Karpas-422 (cell line): ENCODE data around the gene NF2. TPM values are rescaled to one million over a fixed set of nuclear protein-coding genes. Genes with fewer than 3 reads are reported as not detected.

Source experiments
- small RNA-seq: library from RNA; depleted of rRNA; stranded (forward); fragments of <200 nt; gene quantifications from one replicate; pipeline ENCODE3, GENCODE V24; 2014
- total RNA-seq: library from RNA; depleted of rRNA; stranded (reverse); fragments of >200 nt; shearing (Covaris generic); gene quantifications from 2 replicates; pipeline ENCODE4 v1.2.3, GENCODE V29; 2014; ENCODE audit warnings: low replicate concordance; rRNA removed

NF2 gene
- total RNA-seq, 1 experiment from 2014 or later: 19.0 TPM

Small RNA genes within 50 kb of the gene (small RNA-seq; reads per million reads assigned to genes)
- gene AC004882.2: not detected

Other genes starting within 250 kb of the NF2 start
- 40.3 and 63.9 TPM in 2 replicates for gene AP1B1, start 215.1 kb upstream of the NF2 start, total RNA-seq
- not detected in 2 replicates for gene RFPL1, start 165.1 kb upstream of the NF2 start, total RNA-seq
- not detected in 2 replicates for gene NEFH, start 123.4 kb upstream of the NF2 start, total RNA-seq
- gene THOC5, start 49.9 kb upstream of the NF2 start, total RNA-seq: 48.2 and 54.0 TPM in 2 replicates
- gene NIPSNAP1, start 22.5 kb upstream of the NF2 start, total RNA-seq: 75.9 and 100 TPM in 2 replicates
- gene CABP7, start 116.4 kb downstream of the NF2 start, total RNA-seq: not detected in 2 replicates
- 16.1 and 22.4 TPM in 2 replicates for gene ZMAT5, start 163.4 kb downstream of the NF2 start, total RNA-seq
- gene UQCR10, start 163.7 kb downstream of the NF2 start, total RNA-seq: 53.9 and 74.1 TPM in 2 replicates
- 29.0 and 29.5 TPM in 2 replicates for gene ASCC2, start 234.6 kb downstream of the NF2 start, total RNA-seq